NCI-H187 (cell line): ENCODE data around the gene MUC5AC.
"Not testable (repeated sequence)": the region's sequence is repeated elsewhere in the genome, so short reads cannot be mapped to it uniquely, and the experiment has no call there.

Source experiments
- DNase-seq, 2 experiments: peaks; one replicate each; lab custom pipeline; 2025; lab: John Stamatoyannopoulos, UW

Gene MUC5AC

GRCh38 chr11:1177771-1178090 is 20.0 kb downstream of the MUC5AC start:
- no peak for DNase-seq

GRCh38 chr11:1178201-1178885 is 20.6 kb downstream of the MUC5AC start:
- no peak for DNase-seq

DNA sequence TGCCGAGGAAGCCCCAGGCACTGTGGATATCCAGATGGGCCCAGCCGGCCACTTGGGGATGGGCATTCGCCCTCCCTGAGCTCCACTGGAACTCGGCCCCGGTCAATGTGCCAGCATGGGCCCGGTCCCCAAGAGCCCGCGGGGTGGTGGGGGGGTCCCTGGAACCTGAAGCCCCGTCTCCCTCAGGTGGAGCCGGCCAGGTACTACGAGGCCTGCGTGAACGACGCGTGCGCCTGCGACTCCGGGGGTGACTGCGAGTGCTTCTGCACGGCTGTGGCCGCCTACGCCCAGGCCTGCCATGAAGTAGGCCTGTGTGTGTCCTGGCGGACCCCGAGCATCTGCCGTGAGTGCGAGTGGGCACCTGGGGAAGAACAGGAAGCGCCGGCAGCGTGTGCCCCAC is 21.2 kb downstream of the MUC5AC start:
- DNase-seq, result no peak

GRCh38 chr11:1179641-1180040 is 21.9 kb downstream of the MUC5AC start:
- no peak for DNase-seq

DNA sequence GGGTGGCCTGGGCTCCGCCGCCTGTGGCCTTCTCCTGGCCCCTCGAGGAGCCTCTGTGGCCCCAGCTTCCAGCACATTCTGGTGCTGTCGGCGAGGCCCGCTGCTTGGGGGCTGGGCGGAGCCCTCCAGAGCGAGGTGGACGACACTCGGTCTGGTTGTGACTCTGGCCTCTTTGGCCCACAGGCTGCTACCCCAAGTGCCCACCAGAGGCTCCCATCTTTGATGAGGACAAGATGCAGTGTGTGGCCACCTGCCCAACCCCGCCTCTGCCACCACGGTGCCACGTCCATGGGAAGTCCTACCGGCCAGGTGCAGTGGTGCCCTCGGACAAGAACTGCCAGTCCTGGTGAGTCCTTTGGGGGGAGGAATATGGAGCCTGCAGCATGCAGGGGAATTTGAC is 22.4 kb downstream of the MUC5AC start:
- no peak for DNase-seq

DNA sequence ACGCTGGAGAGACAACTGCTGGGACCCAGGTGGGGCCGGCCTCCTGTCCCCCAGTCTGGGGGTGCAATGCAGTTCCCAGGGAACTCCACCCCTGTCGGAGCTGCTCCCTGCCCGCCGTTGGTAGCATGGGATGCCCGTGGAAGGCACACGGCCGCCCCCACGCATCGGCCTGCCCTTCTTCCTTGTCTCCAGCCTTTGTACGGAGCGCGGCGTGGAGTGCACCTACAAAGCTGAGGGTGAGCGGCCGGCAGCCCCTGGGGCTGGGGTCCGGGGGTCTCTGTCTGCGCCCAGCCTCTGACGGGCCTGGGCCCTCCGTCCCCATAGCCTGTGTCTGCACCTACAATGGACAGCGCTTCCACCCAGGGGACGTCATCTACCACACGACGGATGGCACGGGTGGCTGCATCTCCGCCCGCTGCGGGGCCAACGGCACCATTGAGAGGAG is 23.2 kb downstream of the MUC5AC start:
- no peak for DNase-seq

DNA sequence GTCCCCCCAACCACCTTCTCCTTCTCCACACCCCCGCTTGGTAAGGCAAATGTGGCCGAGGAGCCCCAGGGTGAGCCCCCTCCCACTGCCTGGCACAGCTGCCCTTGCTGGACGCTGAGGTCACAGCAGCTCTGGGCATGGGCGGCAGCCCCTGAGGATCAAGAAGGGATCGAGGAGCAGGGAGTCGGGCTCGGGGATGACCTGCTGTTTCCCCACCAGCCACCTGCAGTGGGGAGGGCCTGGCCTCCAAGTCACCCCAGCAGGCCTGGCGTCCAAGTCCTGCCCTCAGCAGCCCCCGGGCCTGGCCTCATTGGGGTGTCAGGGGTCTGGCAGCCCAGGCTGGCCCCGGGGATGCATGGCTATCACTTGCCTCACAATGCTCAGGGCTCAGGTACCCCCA is 23.7 kb downstream of the MUC5AC start:
- no peak for DNase-seq

DNA sequence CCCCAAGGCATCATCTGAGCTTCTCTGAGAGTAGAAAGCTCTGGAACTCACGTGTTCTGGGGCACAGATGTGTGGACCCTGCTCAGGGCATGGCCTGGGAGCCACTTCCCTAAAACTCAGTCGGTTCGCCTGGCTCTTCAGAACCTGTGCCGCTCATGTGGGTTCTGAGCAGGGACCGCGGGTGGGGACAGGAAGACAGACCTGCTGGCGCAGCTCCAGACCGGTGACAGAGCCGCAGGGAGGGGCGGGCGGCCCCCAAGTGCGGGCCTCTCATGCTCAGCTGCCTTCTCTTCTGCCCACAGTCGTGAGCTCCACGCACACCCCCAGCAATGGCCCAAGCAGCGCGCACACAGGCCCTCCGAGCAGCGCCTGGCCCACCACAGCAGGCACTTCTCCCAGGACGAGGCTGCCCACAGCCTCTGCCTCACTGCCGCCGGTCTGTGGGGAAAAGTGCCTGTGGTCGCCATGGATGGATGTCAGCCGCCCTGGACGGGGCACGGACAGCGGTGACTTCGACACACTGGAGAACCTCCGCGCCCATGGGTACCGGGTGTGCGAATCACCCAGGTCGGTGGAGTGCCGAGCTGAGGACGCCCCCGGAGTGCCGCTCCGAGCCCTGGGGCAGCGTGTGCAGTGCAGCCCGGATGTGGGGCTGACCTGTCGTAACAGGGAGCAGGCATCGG is 24.2 kb downstream of the MUC5AC start:
- DNase-seq, result no peak

GRCh38 chr11:1184139-1184538 is 26.4 kb downstream of the MUC5AC start:
- not testable (repeated sequence) for DNase-seq

GRCh38 chr11:1188451-1189130 is 30.8 kb downstream of the MUC5AC start:
- DNase-seq, result not testable (repeated sequence)

- not testable (repeated sequence) for DNase-seq
These were observed 32.1 kb downstream of the MUC5AC start for GRCh38 chr11:1189816-1190215.

- not testable (repeated sequence) for DNase-seq
These were observed 34.2 kb downstream of the MUC5AC start for GRCh38 chr11:1191786-1192470.

- no peak for DNase-seq
These were observed 35.1 kb downstream of the MUC5AC start for GRCh38 chr11:1192741-1193325.

GRCh38 chr11:1193326-1194230 is 35.8 kb downstream of the MUC5AC start:
- no peak for DNase-seq

- no peak for DNase-seq
These were observed 36.7 kb downstream of the MUC5AC start for GRCh38 chr11:1194231-1194976.

- DNase-seq, result no peak
These were observed 37.4 kb downstream of the MUC5AC start for GRCh38 chr11:1194977-1195681.

DNA sequence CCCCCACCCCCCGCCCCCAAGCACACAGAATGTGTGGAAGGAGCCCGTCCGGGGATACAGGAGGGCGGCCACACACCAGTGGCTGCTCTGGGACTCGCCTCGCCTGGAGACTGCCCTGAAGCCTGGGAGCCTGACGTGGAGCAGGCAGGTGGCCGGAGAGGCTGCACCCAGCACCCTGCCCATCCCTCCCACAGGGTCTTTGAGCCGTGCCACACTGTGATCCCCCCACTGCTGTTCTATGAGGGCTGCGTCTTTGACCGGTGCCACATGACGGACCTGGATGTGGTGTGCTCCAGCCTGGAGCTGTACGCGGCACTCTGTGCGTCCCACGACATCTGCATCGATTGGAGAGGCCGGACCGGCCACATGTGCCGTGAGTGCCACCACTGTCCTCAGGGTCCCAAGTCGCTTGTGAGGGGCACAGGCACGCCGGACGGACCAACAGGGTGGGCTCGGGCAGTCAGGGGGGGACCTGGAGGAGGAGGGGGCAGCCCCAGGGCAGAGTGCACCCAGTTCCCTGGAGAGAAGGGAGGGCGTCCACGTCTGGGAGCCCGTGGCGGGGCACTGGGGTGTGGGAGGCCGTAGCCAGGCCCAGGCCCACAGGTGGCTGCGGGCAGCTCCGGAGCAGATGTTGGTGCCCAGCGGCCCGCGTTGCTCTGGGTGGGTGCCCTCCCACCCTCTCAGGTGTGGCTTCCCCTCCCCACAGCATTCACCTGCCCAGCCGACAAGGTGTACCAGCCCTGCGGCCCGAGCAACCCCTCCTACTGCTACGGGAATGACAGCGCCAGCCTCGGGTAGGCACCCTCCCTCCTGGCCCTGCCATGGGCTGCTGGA is 38.1 kb downstream of the MUC5AC start:
- no peak for DNase-seq

DNA sequence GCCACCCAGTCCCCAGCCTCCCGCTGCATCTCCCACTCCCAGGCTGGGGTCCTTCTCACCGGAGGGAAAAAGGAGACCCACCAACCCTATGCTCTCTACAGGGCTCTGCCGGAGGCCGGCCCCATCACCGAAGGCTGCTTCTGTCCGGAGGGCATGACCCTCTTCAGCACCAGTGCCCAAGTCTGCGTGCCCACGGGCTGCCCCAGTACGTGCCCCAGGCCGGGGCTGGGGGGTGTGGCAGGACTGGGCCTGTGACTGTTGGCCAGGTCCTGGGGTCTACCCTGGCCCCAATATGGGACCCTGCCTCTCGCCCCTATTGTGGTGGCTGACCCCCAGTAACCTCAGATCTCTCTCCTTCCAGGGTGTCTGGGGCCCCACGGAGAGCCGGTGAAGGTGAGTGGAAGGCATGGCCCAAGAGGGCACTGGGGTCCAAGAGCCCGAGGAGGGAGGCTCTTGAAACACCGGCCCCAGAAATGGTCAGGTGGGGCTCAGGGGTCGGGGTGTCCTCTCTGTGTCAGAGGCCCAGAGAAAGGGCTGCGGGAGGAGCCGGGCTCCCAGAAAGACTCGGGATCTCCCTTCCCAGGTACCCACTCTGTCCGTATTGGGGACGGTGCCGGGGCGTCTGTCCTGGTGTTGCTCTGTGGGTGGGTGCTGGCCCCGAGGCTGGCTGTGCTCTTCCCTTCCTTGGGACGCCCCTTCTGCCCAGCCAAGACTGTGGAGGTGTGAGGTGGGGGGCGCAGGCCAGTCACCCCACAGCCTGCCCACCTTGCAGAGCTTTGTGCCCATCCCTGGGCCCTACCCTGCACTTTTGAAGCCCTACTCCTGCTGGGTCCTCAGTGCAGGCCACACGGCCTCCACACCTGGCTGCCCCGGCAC is 39.0 kb downstream of the MUC5AC start:
- no peak for DNase-seq
